ENCODE data around the gene NPPC.

The NPPC gene

DNA sequence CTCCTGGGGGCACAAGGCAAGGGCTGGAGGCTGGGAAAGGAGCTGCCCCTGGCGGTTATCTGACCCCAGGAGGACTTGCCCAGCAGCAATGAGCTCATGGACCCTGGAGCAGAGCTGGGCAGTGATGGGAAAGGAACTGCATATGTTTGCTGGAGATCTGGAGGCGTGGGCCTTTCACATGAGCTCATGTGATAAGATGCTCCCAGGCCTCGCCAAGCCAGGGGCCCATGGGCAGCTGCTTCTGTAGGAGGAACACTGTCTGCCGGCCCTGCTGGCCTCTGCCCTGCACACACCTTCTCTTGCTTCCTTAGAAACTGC lies 9.0 kb upstream of the NPPC start:
- no peak for DNase-seq (ENCODE audit: low read depth, low spot score)

DNA sequence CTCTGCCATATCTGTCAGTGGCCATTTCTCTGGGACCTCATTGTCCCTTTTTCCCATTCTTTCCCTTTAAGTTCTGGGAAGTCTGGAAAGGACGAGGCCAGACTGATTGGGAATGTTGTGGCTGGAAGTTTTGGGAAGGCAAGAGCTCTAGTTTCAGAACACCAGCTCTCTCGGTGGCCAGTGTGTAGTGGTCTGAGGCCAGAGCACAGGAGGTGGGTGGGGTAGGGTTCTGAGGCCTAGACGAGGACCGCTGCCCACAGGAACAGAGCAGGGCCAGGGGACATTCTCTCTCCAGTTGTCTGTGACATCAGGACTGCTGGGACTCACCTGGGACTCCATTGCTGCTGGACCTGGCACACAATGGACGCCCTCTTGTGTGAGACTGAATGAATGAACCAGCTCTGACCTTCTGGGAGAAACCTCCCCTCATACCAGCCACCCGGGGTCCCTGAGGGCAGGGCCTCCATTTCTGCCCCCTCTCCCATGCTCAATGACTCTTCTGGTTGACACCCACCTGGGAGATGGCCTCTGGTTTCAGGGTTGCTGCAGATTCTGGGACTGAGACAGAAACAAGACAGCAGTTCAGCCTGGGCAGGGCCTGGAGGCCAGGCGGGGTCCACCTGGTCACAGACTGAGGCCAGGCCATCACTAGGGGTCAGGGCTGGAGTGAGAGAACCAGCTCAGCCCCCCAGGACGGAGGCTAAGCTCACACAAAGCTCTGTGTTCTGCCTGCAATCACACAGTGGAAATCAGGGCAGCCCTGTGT lies 8.4 kb upstream of the NPPC start:
- DNase-seq (ENCODE audit: low read depth, low spot score), result no peak

DNA sequence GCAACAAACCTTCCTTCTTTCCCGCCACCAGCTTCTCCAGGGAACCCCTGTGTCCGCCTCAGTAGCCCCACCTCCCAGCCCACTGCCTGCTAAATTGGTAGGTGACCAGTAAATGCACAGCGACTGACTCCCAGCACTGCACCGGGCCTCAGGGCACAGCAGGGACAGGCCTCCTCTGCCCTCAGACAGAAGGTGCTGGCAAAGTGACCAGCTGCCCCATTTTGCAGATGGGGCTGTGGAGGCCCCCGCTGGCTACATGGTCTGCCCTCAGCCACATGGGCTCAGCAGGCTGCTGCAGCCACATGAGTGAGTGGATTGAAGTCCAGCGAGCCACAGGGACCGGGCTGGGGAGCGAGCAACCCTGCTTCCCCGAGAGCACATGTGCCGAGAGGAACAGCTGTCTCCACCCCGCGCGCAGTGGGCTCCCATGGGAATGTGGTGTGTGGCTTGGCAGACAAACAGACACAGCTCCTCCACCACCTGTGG lies 7.8 kb upstream of the NPPC start:
- DNase-seq (ENCODE audit: low read depth, low spot score), result no peak

DNA sequence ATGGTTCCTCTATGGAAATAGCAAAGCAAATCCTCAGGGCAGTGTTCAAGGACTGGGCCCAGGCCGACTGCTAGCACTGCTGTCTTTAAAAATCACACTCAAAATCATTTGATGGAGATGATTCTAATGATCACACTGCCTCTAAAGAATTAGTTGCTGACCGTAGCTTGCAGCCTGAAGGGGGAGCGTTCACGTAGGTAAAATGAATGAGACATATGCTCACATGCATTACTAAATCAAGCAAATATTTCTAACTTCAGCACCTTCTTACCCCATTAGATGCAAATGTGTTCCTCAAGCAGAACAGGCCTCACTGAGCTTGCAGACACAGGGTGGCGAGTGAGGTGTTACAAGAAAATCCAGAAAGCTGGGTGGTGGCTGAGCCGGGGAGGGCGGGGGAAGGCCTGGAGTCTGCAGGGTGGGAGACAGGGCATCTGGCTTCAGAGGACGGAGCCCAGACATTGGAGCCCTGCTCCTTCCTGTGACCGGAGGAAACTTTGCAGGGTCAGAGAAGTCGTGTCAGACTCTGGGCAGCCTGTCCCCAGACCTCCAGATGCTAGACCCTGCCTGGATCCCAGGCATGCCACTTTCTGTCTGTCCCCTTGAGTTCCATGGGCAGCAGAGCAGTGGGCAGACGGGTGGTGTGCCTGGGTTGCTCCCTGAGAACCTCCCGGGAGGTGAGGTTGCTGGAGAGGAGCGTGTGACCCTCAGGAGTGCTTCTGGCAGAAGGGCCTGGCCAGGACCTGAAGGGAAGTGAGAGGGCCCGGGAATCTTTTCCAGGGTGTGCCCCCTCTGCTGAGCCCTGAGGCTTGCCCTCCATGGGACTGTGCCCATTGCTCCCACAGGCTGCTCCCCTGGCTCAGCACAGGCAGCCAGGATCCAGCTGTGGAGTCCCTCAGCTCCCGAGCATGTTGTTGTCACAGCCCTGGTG lies 7.1 kb upstream of the NPPC start:
- DNase-seq (ENCODE audit: low read depth, low spot score), result peak; percentile 27

DNA sequence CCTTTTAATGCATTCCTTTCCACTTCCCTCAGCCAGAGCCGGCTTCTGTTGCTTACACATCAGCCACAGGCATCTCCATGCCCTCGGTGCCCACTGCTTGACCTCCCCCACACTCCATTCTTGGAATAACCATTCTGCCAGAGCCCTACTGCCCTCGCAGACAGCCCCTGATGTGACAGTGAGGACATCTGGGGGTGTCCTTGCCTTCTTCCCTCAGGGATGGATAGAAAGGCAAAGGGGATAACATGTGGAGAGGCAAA lies 6.4 kb upstream of the NPPC start:
- DNase-seq (ENCODE audit: low read depth, low spot score), result peak; percentile 63

DNA sequence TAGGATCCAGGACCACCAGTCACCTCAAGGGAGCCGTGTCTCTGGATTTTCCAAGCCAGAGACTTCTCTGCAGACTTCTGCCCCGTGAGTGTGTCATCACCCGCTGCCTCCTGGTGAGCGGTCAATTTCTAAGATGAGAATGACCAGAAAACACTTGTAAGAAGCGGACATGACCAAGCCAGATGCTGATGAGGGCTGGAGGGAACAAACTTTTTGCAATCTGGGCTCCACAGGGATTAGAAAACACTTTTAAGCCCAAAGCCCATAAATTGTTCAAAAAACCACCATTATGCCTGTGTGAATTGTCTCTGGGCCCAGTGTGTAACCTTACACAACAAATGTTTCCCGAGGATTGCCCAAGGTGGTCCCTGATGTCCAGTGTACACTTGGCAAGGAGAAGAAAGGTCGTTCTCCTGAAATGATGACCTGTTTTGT lies 5.3 kb upstream of the NPPC start:
- DNase-seq (ENCODE audit: low read depth, low spot score), result no peak

DNA sequence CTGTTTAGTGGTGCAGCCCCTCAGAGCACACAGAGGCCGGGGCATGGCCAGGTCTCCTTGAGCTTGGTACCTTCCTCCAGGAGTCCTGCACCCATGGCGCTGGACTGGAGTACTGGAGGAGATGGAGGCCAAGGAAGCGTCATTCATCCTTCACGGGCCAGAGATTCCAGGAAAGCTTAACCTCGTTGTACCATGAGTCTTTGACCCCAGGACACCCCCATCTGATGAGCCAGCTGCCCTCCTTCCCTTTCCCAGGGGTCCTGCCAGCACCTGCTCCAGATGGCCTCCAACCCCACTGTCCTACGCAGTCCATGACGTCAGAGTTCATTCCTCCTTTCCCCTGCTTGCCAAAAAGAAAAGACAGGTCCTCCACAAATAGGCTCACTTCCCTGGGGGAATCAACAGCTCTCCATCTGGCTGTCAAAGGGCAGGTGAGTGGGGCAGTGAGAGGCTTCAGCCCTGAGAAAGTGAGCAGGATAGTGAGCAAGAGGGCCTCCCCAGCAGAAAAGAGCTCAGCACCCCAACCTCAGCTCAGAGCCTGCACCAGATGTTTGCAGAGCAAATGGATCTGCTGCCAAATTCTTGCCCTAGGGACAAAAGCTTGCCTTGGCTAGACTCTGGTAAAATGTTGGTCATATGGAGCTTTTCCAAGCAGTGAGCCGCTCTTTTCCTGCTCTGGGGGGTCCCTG lies 4.5 kb upstream of the NPPC start:
- no peak for DNase-seq (ENCODE audit: low read depth, low spot score)

DNA sequence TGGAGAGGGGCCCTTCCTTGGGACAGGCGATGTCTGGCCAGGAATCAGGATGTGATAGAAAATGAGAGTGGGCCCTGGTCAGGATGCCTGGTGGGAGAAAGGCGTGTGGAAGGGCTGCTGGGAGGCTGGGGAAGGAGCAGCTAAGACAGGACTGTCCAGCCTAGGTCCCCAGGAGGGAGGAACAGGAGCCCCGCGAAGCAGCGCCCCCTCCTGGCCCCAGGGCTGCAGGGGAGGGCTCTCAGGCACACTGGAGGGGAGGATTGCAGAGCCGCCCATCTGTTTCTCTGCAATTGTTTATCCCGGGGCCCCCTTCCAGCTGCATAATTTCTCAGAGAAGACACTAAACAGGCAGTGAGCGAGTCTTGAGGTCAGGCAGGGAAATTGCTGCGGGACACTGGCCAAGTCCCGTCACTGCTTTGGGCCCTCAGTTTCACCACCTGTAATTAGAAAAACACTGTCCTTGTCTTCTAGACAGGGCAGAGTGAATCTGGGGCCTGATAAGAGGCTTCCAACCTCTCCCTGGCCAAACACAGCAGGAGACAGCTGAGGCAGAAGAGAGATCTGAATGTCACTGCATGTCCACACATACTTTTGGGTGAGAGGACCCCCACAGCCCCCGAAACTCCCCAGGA lies 3.9 kb upstream of the NPPC start:
- no peak for DNase-seq (ENCODE audit: low read depth, low spot score)

DNA sequence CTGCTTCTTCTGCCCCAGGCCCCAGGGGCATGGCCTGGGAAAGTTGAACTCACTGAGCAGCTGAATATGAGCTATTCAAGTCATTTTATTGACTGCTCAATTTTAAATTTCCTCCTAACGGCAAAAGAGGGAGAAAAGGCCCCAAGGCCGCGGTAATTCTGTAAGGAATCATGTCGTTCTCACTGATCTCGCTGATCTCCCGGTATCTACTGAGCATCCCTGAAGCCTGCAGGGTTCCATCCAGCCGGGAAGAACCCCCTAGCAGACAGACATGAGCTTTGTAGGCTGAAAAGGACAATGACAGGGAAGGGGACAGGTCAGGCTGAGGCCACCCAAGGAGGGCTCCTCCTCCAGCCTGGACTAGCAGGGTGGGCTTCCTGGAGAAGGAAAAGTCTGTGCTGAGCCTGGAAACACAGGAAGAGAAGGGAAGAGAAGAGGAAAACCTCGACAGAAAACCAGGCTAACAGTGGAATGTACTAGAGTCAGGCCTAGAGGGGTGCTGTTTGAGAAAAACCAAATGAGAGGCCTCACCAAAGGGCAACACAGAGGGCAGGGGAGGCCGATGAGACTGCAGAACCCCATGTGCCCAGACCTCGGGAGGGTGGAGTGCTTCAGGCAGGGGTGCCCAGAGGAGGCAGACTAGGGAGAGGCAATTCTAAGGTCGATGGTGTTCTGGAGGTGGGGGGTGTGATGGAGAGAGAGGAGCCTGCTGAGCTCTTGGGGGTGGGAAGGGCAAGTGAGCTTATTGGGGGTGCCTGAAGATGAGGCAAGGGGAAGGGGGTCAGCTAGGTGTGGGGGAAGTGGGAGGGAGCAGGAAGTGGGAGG lies 2.9 kb upstream of the NPPC start:
- DNase-seq (ENCODE audit: low read depth, low spot score), result no peak

DNA sequence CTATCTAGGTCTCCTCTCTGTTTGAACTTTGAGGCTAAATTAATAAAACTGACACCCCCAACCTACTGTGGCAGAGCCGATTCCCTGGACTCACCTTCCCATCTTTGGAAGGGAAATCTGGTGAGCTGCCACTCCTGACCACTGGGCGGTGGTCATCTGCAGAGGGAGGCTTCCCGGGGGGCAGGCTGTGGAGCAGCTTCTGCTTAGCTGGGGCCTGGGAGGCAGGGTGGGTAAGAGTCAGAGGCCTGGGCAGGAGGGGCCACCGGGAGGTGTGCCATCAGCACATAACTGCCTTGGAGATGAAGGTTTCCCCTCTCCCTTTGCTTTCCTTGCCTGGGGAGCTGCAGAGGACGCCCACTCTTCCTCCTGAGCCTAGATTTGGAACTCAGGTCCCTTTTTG lies 2.3 kb upstream of the NPPC start:
- peak; percentile 13 for DNase-seq (ENCODE audit: low read depth, low spot score)

DNA sequence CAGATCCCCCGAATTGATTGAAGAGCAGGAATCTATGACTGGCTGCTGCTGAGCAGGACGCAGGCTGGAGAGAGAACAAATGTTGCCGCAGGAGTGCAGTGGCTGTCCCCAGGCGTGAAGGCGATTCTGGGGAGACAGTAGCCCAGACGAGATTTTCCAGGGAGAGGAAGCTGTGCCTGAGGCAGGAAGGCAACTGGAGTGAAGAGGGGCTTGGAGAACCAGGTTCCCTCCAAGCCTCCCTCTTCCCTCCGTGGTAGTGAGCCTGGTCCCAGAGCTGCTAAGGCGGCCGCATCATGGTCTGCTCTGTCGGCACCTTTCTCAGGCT lies 1.3 kb upstream of the NPPC start:
- no peak for DNase-seq (ENCODE audit: low read depth, low spot score)

DNA sequence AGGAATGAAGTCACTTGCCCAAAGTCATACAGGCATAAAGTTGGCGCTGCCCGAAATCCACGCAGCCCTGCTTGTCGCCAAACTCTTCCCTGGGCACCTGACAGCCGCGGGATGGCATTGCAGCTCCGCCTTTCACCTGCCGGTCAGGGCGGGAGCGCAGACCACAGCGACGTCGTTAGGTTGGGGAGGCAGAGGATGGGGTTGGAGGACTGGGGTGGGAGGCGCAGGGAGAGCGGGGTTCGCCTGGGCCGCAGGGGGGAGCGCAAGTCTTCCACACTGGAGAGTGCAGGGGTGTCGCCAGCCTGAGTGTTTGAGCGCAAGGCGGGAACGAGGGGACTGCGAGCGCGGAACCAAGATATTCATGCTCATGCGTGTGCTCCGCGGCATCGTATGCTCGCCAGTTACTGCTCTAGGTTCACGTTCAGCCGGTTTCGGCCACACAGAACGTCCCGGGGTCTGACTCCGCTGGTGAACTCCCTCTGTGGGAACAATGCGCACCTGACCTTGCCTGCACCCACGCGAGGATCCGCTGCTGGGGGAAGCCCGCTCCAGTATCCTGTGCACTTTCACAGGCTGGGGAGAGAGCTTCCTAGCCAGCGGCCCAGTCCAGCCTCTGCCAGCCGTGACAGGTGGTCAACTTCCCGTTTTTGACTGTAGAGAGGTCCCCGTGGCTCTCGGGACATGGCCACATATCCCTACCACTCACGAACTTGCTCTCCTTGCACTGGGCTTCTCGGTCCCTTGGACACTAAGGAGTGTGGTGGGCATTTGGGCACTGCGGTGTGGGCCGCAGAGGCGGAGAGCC lies 767 bp upstream of the NPPC start:
- DNase-seq (ENCODE audit: low read depth, low spot score), result no peak

DNA sequence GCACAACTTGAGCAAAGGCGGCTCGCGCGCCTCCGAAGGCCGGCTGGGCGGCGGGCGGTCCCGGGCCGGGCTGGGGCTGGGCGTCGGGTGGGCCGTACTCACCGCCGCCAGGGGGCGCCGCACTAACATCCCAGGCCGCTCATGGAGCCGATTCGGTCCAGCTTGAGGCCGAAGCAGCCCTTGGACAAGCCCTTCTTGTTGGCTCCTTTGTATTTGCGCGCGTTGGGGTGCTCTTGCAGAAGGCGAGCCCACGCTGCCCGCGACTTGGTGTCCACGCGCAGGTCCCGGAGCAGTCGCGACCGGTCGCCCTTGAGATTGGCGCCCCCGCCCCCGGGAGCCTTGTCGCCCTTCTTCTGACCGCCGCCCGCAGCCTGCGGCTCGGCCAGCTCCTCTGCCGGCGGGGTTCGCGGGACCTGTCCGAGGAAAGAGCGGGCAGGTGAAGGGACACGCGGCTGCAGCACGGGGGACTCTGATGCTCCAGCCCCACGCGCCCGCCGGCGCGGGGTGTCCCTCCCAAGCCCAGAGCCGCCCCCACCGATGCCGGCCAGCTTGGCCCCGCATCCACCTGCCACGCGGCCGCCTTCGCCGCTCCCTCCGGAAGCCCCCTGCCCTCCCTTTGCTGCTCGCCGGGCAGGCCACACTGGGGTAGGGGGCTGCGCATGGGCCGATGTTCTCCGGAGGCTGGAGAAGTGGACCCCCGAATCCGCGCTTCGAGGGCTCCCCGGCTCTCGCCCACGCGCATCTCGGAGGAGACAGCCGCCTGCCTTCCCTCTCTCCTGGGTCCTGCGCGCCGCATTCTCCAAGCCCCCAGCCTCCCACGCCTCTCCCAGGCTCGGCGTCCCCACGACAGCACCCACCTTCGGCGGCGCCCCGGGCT lies 655 bp downstream of the NPPC start:
- peak; percentile 94 for DNase-seq (ENCODE audit: low read depth, low spot score)

DNA sequence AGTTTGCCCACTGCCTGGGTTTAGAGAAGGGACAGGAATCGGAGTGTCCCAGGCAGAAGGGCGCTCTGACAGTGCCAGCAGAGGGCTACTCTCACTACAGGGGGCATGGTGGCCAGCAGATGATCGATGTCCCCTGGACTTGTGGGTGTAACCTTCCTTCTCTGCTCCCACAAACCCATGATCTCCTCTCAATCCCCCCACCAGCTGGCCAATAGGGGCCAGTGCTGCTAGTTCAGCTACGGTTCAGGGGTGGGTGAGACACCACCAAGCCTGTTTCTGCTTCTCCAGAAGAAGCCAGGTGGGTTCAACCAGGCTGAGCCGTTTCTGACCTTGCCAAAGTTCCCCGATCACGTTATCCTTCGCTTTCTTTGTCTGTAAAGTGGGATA lies 1.3 kb downstream of the NPPC start:
- no peak for DNase-seq (ENCODE audit: low read depth, low spot score)

DNA sequence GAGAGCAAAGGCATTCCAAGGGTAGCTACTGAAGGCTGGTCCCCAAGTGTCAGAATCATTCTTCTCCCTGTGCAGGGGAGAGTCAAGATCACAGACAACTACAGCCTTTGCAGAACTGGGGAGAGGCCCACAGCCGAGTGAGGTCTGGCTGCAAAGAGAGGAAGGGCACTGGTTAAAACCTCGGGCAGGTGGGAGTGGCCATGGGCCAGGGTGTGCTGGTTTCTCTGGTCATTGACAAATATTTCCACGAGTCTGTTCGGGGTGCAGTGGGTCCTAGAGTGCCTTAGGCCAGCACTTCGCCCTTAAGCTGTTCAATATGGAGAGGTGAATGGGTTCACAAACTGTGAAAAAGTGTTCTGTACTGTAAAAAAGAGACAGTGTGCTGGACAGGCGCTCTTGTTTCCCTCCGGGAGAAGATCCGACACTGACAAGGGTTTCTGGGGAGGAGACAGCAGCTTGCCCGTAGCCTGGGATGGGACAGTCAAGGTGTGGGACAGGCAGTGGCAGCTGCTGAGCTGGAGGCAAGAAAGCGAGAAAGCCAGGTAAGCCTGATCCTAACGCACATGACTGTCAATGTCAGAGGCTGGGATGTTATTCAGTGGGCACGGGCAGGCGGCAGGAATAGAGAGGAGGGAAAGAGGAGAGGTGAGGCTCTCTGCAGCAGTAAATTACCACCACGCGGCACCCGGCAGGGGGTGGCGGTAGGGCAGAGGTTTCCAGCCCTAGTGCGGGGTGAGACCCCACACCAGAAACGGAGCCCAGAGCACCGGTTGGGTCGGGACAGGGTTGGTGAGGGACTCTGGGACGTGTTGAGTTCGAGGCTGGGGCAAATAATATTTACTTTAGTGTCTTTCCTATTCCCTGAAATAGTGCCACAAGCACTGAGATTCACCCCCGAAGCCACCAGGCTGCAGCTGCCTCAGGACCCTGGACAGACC lies 2.0 kb downstream of the NPPC start:
- no peak for DNase-seq (ENCODE audit: low read depth, low spot score)

DNA sequence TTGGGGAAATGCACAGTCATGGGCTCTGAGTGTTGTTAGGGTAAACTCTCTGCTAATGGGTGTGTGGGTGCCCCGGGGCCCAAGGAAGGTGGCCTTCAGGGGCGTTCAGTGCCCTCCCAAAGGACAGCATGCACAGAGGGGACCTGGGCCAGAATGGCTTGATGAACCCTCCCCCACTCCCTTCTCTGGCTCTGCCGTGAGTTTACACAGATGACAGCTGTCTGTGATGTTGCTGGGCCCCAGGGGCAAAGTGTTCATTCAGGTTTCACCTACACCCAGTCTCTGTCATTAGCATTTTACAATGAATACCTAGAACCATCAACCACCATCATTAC lies 3.2 kb downstream of the NPPC start:
- no peak for DNase-seq (ENCODE audit: low read depth, low spot score)

DNA sequence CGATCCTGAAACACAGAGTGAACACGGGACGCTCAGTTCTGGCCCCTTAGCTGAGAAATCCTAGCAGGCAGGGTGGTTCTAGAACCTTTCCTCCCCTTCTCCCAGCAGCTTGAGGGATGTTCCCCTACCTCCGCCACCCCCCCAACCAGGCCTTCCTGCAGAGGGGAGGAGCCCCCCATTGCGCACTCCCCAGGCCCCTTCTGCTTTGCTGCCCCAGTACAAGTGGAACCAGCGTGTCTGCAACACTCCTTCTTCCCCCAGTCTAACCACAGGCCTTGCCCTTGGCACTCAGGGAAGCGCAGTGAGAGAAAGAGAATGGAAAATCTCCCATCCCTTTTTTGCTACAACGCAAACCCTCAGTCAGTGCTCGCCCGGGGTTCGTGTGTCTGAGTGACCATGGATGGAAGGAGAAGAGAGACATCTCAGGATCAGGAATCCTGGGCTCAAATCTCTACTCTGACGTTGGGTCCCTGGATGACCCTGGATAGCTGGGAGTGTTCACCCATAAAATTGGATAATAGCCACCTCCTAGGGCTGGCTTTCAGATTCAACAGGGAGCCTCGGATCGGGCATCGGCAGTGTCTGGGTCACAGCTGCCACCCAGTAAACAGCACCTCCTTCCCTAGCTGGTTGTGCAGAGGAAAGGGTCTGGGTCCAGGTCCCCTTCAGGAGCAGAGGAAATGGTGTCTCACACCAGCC lies 3.7 kb downstream of the NPPC start:
- no peak for DNase-seq (ENCODE audit: low read depth, low spot score)

DNA sequence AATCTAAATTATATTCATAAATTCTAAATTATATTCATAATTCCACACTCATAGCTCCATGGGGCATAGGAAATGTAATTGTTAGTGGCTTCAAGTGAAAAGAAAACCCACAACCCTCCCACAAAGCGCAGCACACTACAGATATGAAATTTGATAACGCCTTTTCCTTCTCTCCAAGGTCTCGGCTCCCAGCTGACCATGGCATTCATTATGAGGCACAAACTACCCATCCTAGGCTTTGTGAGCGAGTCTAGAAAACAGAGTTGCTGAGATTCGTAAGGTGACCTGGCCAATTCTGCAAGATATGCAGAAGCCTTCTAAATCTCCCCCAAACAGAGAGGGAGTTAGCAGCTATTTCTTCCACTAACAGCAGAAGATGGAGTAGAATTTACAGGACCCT lies 5.4 kb downstream of the NPPC start:
- no peak for DNase-seq (ENCODE audit: low read depth, low spot score)

Measured in astrocyte of the hippocampus (primary cell).